PC-9 (cell line): ENCODE measurements around the gene LARGE1. TPM values are rescaled to one million over a fixed set of nuclear protein-coding genes. Genes with fewer than 3 reads are reported as not detected.

Experiments
- BruUV-seq: library from RNA; stranded (reverse); fragments of 400-500 nt; replicated peaks from 2 replicates; lab custom pipeline; 2021; lab: Mats Ljungman, UMichigan
- CTCF ChIA-PET: fragments of 300-600 bp; sonication (Branson Sonifier 250); formaldehyde crosslinking; loops from one replicate; lab custom pipeline; 2022; ENCODE audit warnings: antibody characterized with exemption; lab: Charles Lee
- POLR2A ChIA-PET: fragments of 300-600 bp; sonication (Branson Sonifier 250); formaldehyde crosslinking; loops from one replicate; lab custom pipeline; 2022; ENCODE audit warnings: antibody characterized with exemption; ENCODE audit not compliant: unreplicated experiment; lab: Charles Lee
- DNase-seq, 2 experiments: peaks; one replicate each; pipeline versions ENCODE4 v3.0.0 to v3.0.0-alpha.2; 2015 to 2022; ENCODE audit warnings: mixed read lengths in 1 of 2
- H2AFZ ChIP-seq: fragments of 200-600 bp; sonication (generic); 2 replicates; pipeline ENCODE4 v1.8.1; 2017; ENCODE audit warnings: antibody characterized with exemption
- H3F3A ChIP-seq: fragments of 200-600 bp; sonication (generic); 2 replicates; pipeline ENCODE4 v1.8.1; 2017; ENCODE audit warnings: antibody characterized with exemption, mild to moderate bottlenecking, low read depth; ENCODE audit not compliant: insufficient read depth
- H3K27ac ChIP-seq: fragments of 200-600 bp; sonication (generic); 2 replicates; pipeline ENCODE4 v1.6.1; 2016; ENCODE audit warnings: mixed run types
- H3K27me3 ChIP-seq: fragments of 200-600 bp; sonication (generic); 2 replicates; pipeline ENCODE4 v1.6.1; 2016; ENCODE audit warnings: low read depth, mixed run types; ENCODE audit not compliant: insufficient read depth
- H3K36me3 ChIP-seq: fragments of 200-600 bp; sonication (generic); 2 replicates; pipeline ENCODE4 v1.6.1; 2016; ENCODE audit warnings: low read depth, mixed run types
- H3K4me1 ChIP-seq: fragments of 200-600 bp; sonication (generic); replicated peaks from 2 replicates; pipeline ENCODE4 v1.6.1; 2016; ENCODE audit warnings: mixed run types; ENCODE audit not compliant: insufficient read depth
- H3K4me2 ChIP-seq: fragments of 200-600 bp; sonication (generic); 2 replicates; pipeline ENCODE4 v1.6.1; 2017; ENCODE audit warnings: mixed run types
- H3K4me3 ChIP-seq: fragments of 200-600 bp; sonication (generic); 2 replicates; pipeline ENCODE4 v1.6.1; 2016; ENCODE audit warnings: mixed run types
- H3K79me2 ChIP-seq: fragments of 200-600 bp; sonication (generic); 2 replicates; pipeline ENCODE4 v1.6.1; 2017; ENCODE audit warnings: low read depth, mixed run types
- H3K9me2 ChIP-seq: fragments of 200-600 bp; sonication (generic); 2 replicates; pipeline ENCODE4 v1.8.1; 2017; ENCODE audit warnings: mild to moderate bottlenecking; ENCODE audit not compliant: insufficient read depth
- H3K9me3 ChIP-seq: fragments of 200-600 bp; sonication (generic); 2 replicates; pipeline ENCODE4 v1.8.1; 2016; ENCODE audit warnings: low read depth; ENCODE audit not compliant: insufficient read depth
- H4K20me1 ChIP-seq: fragments of 200-600 bp; sonication (generic); 2 replicates; pipeline ENCODE4 v1.8.1; 2017; ENCODE audit not compliant: insufficient read depth
- EZH2 ChIP-seq: fragments of 200-600 bp; sonication (generic); IDR thresholded peaks from 2 replicates; pipeline ENCODE4 v1.8.0; 2017; ENCODE audit warnings: antibody characterized with exemption, low read depth
- intact Hi-C: fragments of 100-400 bp; cut with micrococcal nuclease; formaldehyde crosslinking; loops from one replicate; pipeline ENCODE4 v1.10.0; 2022; ENCODE audit not compliant: unreplicated experiment
- total RNA-seq: library from RNA; stranded (reverse); gene quantifications from 2 replicates; pipeline ENCODE4 v1.2.3, GENCODE V29; 2021
- TF ChIP-seq, protein P1 (sequence below): fragments of 200-600 bp; sonication (generic); conservative IDR thresholded peaks from 2 replicates; pipeline ENCODE4 v1.6.1; 2017; ENCODE audit warnings: mixed run types, antibody characterized with exemption, mild to moderate bottlenecking, moderate library complexity

The LARGE1 gene
- total RNA-seq, 1 experiment from 2014 or later: 12.5 TPM

DNA sequence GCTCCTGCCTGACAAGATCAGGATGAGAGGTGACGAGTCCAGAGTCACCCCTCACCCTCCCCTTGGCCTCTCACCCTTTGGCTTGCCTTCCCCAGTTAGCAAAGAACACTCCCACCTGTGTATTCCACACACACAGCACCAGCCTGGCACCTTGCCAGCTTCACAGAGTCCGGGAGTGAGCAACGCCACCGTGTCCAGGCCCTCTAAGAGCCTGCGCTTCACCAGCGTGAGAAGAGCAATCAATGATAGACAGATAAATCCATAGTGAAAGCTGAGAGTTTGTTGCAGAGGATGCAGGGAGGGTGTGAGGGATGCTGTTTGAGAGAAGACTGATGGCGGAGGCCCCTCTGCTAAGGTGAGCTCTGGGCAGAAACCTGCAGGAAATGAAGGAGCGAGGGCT, 404.5 kb downstream of the LARGE1 start:
- Histone ChIP-seq H3K4me1 (no peaks in the 10 kb centered on the region), H3F3A (no peaks in the 10 kb centered on the region), H3K9me3 (no peaks in the 10 kb centered on the region), H3K4me2 (no peak overlapping the region), H3K27me3 (no peaks in the 10 kb centered on the region), H2AFZ (no peak overlapping the region), H3K36me3 (no peaks in the 10 kb centered on the region), H4K20me1 (no peaks in the 10 kb centered on the region), H3K9me2 (no peaks in the 10 kb centered on the region), H3K4me3 (no peak overlapping the region), H3K79me2 (no peaks in the 10 kb centered on the region), H3K27ac (no peak overlapping the region)
- BruUV-seq: no TSS peak
- CTCF ChIA-PET: no interaction called here
- intact Hi-C loops: loop anchor here (5.0 kb wide), 1 partner anchor 407 kb away; the partner anchor contains the start of gene LARGE1
- no peak for DNase-seq
- TF ChIP-seq, protein P1, sequence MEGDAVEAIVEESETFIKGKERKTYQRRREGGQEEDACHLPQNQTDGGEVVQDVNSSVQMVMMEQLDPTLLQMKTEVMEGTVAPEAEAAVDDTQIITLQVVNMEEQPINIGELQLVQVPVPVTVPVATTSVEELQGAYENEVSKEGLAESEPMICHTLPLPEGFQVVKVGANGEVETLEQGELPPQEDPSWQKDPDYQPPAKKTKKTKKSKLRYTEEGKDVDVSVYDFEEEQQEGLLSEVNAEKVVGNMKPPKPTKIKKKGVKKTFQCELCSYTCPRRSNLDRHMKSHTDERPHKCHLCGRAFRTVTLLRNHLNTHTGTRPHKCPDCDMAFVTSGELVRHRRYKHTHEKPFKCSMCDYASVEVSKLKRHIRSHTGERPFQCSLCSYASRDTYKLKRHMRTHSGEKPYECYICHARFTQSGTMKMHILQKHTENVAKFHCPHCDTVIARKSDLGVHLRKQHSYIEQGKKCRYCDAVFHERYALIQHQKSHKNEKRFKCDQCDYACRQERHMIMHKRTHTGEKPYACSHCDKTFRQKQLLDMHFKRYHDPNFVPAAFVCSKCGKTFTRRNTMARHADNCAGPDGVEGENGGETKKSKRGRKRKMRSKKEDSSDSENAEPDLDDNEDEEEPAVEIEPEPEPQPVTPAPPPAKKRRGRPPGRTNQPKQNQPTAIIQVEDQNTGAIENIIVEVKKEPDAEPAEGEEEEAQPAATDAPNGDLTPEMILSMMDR: no peak
- no peak for TF ChIP-seq EZH2
- POLR2A ChIA-PET: no interaction called here

DNA sequence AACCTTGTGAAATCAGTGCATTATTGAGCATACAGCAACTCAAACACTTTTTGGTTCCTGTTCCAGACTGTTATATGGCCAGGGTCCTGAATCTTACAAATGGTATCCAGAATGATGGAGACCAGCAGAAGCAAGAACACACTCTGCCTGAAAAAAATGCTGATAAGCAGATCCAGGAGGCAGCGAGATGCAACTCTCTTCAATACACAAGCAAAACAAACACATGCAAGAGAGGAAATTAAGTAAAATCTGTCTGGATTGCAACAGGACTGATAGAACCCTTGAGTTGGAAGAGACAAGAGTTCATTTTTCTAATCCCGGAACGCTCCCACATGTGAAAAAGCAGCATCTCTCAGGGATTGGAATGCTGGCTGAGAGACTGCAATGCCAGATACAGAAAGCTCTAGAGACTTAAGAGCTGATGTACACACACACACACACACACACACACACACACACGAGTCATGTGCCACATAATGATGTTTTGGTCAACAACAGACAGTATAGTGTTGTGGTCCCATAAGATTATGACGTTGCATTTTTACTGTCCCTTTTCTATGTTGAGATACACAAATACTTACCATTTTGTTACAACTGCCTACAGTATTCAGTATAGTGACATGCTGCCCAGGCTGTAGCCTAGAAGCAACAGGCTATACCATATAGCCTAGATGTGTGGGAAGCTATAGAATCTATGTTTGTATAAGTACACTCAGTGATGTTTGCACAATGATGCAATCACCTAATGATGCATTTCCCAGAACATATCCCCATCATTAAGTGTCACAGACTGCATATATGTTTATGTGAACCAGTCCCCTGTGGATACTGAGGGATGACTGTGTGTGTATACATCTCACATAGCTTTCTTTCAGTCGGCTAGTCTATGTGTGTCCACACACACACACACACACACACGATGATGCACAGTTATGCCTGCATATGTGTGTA, 406.6 kb downstream of the LARGE1 start:
- Histone ChIP-seq H3K27ac (no peak overlapping the region), H3F3A (no peaks in the 10 kb centered on the region), H3K4me1 (no peaks in the 10 kb centered on the region), H3K4me3 (no peak overlapping the region), H3K79me2 (no peaks in the 10 kb centered on the region), H3K9me2 (no peaks in the 10 kb centered on the region), H2AFZ (no peak overlapping the region), H3K4me2 (no peak overlapping the region), H3K27me3 (no peaks in the 10 kb centered on the region), H4K20me1 (no peaks in the 10 kb centered on the region), H3K9me3 (no peaks in the 10 kb centered on the region), H3K36me3 (no peaks in the 10 kb centered on the region)
- ChIA-PET CTCF (no interaction called here), POLR2A (no interaction called here)
- TF ChIP-seq, protein P1: no peak
- TF ChIP-seq EZH2: no peak
- intact Hi-C loops: no loop called here
- DNase-seq: no peak
- no TSS peak for BruUV-seq

DNA sequence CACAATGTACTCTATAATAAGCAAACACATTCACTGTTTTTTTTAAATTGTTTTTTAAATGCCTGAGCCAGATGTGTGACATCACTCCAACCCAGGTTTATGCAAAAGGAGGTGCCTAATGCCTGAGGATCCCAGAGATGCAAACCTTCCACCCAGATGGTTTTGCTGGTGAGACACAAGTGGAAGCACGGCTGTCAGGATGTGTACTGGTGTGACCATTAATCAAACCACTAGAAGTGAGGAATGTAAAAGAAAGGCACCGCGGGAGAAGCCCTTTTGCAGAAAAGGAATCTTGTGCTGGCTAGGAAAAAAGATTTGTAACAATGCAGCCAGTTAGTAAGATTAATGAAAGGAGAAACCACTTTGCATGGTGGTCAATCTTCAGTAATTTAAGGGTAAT, 407.4 kb downstream of the LARGE1 start:
- POLR2A ChIA-PET: no interaction called here
- Histone ChIP-seq H3K9me2 (no peaks in the 10 kb centered on the region), H3K36me3 (no peaks in the 10 kb centered on the region), H3K4me3 (no peak overlapping the region), H3K27me3 (no peaks in the 10 kb centered on the region), H3K9me3 (no peaks in the 10 kb centered on the region), H2AFZ (no peak overlapping the region), H4K20me1 (no peaks in the 10 kb centered on the region), H3K4me1 (no peaks in the 10 kb centered on the region), H3F3A (no peaks in the 10 kb centered on the region), H3K4me2 (no peak overlapping the region), H3K79me2 (no peaks in the 10 kb centered on the region), H3K27ac (no peak overlapping the region)
- TF ChIP-seq, protein P1: no peak
- no peak for TF ChIP-seq EZH2
- DNase-seq: no peak
- CTCF ChIA-PET: no interaction called here
- intact Hi-C loops: no loop called here
- BruUV-seq: no TSS peak
